ENCODE results near the gene JDP2. TPM values are rescaled to one million over a fixed set of nuclear protein-coding genes. Genes with fewer than 3 reads are reported as not detected.

JDP2 gene
- total and polyA plus RNA-seq, 2 of the 4 experiments (the other 2 are of a cell fraction): 35.7 to 38.4 TPM

- no peak overlapping the region for H4K8ac ChIP-seq (ENCODE audit: low read depth in 2 of 2, low read length in 2 of 2)
- H3K9ac ChIP-seq (ENCODE audit: low read depth, low read length): peak overlapping the region; percentile 60; the same call in 1 of the 2 replicates
- no peak overlapping the region for H2BK20ac ChIP-seq (ENCODE audit: low read depth, low read length)
- dilution Hi-C loops (cut with HindIII; ENCODE audit: low sequenced_read_pairs, unreplicated experiment) (no loop called here), intact Hi-C loops (cut with micrococcal nuclease) (loop anchor here (1.0 kb wide), 1 partner anchor 57 kb away; no protein-coding TSS in a partner anchor), in situ Hi-C loops (cut with MboI; ENCODE audit: low sequenced_read_pairs) (no loop called here)
- H2AFZ ChIP-seq (replicated peaks; ENCODE audit: low read length, poor library complexity): no peak overlapping the region
- H3K27me3 ChIP-seq (ENCODE audit: control insufficient read depth, insufficient read depth, low read length): no peaks in the 10 kb centered on the region
- peak overlapping the region; percentile 11; the same call in 1 of the 2 replicates for H3K4ac ChIP-seq (ENCODE audit: low read depth, low read length)
- H3K4me1 ChIP-seq (ENCODE audit: control insufficient read depth, insufficient read depth, low read length): peaks cover 29% of the 10 kb centered on the region
- ChIA-PET CTCF (interaction anchor here (0.6 to 1.3 kb wide), 2 partner anchors 15 to 58 kb away, joined by 3 to 4 read pairs; no protein-coding TSS in a partner anchor), POLR2A (ENCODE audit: unreplicated experiment) (no interaction called here)
- peaks cover 33% of the 10 kb centered on the region for H3K36me3 ChIP-seq (ENCODE audit: control insufficient read depth, insufficient read depth, low read length)
- ATAC-seq (ENCODE audit: low read depth) (no peak), DNase-seq (no peak)
- no peak overlapping the region for H4K91ac ChIP-seq (ENCODE audit: insufficient read depth, low read depth, low read length)
- H3K56ac ChIP-seq (ENCODE audit: extremely low read depth, insufficient read depth, low read length): peak overlapping the region; percentile 22; the same call in 1 of the 2 replicates
- peaks cover 47% of the 10 kb centered on the region for H3K9me1 ChIP-seq (ENCODE audit: insufficient read depth, low read length)
- TF ChIP-seq CEBPB (IDR thresholded peaks at IDR 0.05; ENCODE audit: low read depth, low read length) (no peak), RFX5 (IDR thresholded peaks at IDR 0.05; ENCODE audit: low read depth, low read length) (no peak), ELK1 (IDR thresholded peaks at IDR 0.05; ENCODE audit: borderline replicate concordance, low read depth, low read length) (no peak), MXI1 (IDR thresholded peaks at IDR 0.05; ENCODE audit: borderline replicate concordance, low read depth, low read length) (no peak), POLR2A (IDR thresholded peaks at IDR 0.05; ENCODE audit: low read depth, low read length) (no peak), RCOR1 (IDR thresholded peaks at IDR 0.05; ENCODE audit: insufficient replicate concordance, low read length) (no peak), CTCF (conservative IDR thresholded peaks at IDR 0.05; ENCODE audit: low read depth, low read length) (no peak), RAD21 (IDR thresholded peaks at IDR 0.05; ENCODE audit: low read length) (no peak), USF2 (IDR thresholded peaks at IDR 0.05; ENCODE audit: low read depth, low read length) (no peak), NFE2L2 (IDR thresholded peaks at IDR 0.05; ENCODE audit: low read depth, low read length) (no peak), MAZ (IDR thresholded peaks at IDR 0.05; ENCODE audit: borderline replicate concordance, low read depth, low read length) (no peak)
- peaks cover 26 to 73% of the 10 kb centered on the region in 2 experiments for H3K79me1 ChIP-seq (ENCODE audit: low read depth in 1 of 2, low read length in 2 of 2)
- H3K4me3 ChIP-seq (ENCODE audit: insufficient read depth, low read depth, low read length): no peak overlapping the region; the same call in 1 of the 2 replicates
- H4K5ac ChIP-seq (ENCODE audit: low read depth, low read length): no peak overlapping the region
- H2BK5ac ChIP-seq (ENCODE audit: low read depth, low read length, poor library complexity, severe bottlenecking): no peak overlapping the region
- no peaks in the 10 kb centered on the region for H3K9me3 ChIP-seq (ENCODE audit: control insufficient read depth, insufficient read depth, low read length)
- no peak overlapping the region for H3K27ac ChIP-seq (ENCODE audit: insufficient read depth, low read length)
- H3K18ac ChIP-seq (ENCODE audit: low read depth, low read length): no peak overlapping the region
- no peak overlapping the region for H2AK9ac ChIP-seq (replicated peaks; ENCODE audit: low read depth, low read length, poor library complexity)
- H4K20me1 ChIP-seq (ENCODE audit: insufficient read depth, low read length): peaks cover 72% of the 10 kb centered on the region
- no peak overlapping the region; the same call in 1 of the 2 replicates for H3K14ac ChIP-seq (replicated peaks; ENCODE audit: low read depth, low read length)
- 93% methylated on average over 2 of the region's 6 CpGs; no CpG with 5 or more reads in 1 of the 2 experiments for WGBS, 2 experiments (ENCODE audit: extremely low coverage in 2 of 2, insufficient read length in 1 of 2)
- H3K23ac ChIP-seq (ENCODE audit: low read depth, low read length): peak overlapping the region; percentile 77
- peak overlapping the region; percentile 78 for H3K4me2 ChIP-seq (ENCODE audit: low read depth, low read length)
- H2AK5ac ChIP-seq (ENCODE audit: low read depth, low read length): no peak overlapping the region
- BruUV-seq (replicated peaks): no TSS peak
- H2BK15ac ChIP-seq (ENCODE audit: low read depth, low read length): no peak overlapping the region
- no peak overlapping the region for H2BK120ac ChIP-seq (ENCODE audit: low read depth, low read length)
Measured at GRCh38 chr14:75430976-75431375, 3.2 kb downstream of the JDP2 start.
